ENCODE measurements around the gene DYRK4.
"Not testable (repeated sequence)": the region's sequence is repeated elsewhere in the genome, so short reads cannot be mapped to it uniquely, and the experiment has no call there.

DYRK4 gene, protein sequence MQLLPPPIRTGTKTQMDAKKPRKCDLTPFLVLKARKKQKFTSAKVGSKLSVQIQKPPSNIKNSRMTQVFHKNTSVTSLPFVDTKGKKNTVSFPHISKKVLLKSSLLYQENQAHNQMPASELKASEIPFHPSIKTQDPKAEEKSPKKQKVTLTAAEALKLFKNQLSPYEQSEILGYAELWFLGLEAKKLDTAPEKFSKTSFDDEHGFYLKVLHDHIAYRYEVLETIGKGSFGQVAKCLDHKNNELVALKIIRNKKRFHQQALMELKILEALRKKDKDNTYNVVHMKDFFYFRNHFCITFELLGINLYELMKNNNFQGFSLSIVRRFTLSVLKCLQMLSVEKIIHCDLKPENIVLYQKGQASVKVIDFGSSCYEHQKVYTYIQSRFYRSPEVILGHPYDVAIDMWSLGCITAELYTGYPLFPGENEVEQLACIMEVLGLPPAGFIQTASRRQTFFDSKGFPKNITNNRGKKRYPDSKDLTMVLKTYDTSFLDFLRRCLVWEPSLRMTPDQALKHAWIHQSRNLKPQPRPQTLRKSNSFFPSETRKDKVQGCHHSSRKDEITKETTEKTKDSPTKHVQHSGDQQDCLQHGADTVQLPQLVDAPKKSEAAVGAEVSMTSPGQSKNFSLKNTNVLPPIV

GRCh38 chr12:4562034-4562657 is at the start of gene DYRK4:
Gene DYRK4, plus strand, starts transcription at chr12:4562208. Its CDS starts 38 bp downstream, at chr12:4562246.
- DNase-seq = no peak

DNA sequence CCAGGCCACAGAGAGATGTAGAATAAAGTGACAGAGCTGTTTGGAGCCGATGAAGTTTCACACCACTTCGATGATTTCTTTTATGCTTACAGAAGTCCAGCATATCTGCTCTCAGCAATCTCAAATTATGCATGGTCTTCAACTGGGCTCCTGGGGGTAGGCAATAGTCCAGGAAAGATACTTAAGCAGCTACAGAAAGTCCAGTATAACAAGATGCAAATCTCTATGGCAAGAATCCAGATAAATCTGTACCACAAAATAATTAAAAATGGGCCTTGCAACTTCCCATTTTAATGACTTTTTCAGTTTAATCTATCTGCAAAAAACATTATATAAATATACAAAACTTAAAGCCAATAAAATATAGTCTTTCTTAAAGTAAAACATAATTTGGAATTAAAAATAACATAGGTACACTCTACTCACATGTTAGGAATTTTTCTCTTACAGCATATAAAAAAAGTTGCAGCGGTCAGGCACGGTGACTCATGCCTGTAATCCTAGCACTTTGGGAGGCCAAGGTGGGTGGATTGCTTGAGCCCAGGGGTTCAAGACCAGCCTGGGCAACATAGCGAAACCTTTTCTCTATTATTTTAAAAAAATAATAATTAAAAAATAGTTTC is 43.8 kb upstream of the DYRK4 start:
- no peak for DNase-seq

GRCh38 chr12:4523443-4523842 is 38.6 kb upstream of the DYRK4 start:
- not testable (repeated sequence) for DNase-seq

DNA sequence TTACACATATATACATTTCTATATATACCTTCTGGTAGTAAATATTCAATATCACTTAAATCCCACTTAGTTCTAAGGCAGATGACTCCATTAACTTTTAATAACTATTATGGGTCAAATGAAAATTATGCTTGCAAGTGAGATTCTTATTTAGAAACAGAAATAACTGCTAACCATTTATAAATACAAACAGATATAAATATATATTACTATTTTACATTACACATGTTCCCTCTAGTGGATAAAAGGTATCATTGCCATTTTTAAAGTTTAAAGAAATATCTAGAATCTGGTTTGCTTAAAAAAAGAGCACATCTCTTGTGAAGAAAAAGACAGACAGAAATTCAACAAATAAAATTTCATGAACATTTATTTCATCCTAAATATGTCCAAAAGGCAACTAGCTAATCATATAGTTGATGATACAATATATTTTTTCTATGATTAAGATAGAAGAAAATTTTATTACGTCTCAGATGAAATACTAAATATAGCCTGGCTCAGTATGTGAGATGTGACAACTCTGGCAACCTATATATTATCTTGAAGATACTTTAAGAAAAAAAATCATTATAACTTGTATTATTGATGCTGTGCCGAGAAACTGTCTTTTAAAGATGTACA is 35.0 kb upstream of the DYRK4 start:
- DNase-seq = no peak

- DNase-seq = no peak
Observed at GRCh38 chr12:4530160-4530559, 31.8 kb upstream of the DYRK4 start.

DNA sequence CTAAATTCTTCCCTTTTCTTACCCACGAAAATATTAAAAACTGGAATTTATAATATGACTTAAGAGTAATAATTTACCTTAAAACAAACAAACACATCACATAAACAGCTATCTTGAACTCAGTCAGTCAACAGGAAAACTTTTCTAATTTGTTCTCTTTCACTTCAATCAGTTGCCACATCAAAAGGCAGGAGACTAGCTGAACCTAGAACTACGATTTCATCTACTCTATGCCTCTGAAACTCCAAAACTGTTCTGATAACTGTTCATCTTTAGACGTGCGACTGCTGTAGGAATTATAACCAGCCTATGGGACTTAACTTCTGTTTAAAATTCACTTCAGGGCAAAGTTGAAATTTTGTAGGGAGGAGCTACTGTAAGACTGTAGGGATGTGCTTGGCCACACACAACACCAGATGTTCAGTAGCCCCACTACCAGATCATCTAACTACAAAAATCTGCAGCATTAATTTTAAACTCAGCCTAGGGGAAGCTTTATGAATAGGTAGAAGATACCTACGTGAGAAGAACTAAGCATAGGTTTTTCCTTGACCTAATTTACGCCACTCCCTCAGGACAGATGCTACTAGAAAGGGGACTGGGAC is 30.9 kb upstream of the DYRK4 start:
- DNase-seq = no peak

GRCh38 chr12:4535092-4535491 is 26.9 kb upstream of the DYRK4 start:
- no peak for DNase-seq

DNA sequence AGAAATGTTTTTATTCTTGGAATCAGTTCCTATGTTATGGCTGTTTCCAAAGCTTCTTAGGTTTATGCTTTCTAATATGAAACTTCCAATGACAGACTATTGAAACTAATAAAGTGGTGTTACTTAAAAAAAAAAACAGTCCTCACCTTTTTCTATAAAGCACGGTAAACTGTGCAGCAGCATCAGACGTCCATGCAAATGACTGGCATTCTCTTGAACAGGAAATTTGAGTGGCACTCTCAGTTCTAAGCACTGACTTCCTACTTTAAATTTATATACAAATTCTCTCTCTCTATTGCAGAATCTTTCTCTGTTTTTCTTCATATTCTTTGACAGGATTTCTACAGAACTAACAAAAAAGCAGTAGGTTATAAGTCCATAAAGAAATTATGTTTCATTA is 26.1 kb upstream of the DYRK4 start:
- no peak for DNase-seq

- DNase-seq = no peak
Observed at GRCh38 chr12:4538207-4539160, 23.5 kb upstream of the DYRK4 start, which contains the start of gene RAD51AP1. Gene RAD51AP1, plus strand, starts transcription at chr12:4538890. Its CDS starts 50 bp downstream, at chr12:4538940.

DNA sequence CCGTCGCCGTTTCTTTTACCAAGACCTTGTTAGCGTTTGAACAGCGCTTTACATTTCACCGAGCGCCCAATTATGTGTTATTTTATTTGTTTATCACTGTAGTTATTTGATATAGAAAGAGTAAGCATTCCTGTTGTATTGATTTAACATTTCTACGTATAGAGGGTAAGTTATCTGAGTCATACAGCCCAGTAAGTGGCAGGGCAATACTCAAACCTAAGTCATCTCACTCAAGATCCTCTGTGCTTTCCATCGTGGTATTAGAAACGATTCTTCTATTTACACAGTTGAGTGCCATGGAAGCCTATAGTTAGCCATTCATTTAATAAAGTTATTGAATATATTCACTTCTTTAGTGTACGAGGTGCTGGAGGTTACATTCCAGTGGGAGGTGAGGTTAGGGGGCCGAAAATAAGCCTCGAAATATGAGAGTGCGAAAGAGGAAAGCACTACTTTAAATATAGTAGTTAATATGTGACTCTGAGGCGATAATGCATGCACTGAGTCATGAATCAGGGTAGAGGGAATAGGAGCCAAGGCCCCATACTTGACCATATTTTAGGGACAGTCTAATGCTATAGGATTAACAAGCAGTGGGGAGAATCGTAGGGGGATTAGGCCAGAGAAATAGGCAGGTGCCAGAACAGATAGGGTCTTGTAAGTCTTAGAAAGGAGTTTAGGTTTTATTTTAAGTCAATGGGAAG is 22.7 kb upstream of the DYRK4 start:
- DNase-seq = no peak

- DNase-seq = no peak
Observed at GRCh38 chr12:4540170-4540569, 21.8 kb upstream of the DYRK4 start.

DNA sequence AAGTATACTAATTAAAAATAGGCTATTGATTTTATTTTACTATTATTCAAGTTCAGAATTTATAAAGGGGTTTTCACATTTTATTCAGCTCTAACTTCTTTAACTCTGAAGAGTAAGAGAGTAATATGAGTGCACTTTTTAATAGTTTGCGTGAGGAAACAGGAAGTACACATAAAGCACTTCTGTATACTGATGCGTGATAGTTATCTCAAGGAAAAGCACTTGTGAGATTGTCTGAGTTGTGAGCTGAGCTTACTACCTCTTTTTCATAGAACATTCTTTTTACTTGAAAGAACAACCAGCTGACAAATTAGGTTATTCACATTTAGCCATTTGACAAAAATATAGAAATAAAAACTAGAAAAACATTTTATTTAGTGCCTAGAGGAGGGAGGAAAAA is 21.4 kb upstream of the DYRK4 start:
- no peak for DNase-seq

GRCh38 chr12:4545195-4545594 is 16.8 kb upstream of the DYRK4 start:
- no peak for DNase-seq

- no peak for DNase-seq
Observed at GRCh38 chr12:4552191-4552590, 9.8 kb upstream of the DYRK4 start.

DNA sequence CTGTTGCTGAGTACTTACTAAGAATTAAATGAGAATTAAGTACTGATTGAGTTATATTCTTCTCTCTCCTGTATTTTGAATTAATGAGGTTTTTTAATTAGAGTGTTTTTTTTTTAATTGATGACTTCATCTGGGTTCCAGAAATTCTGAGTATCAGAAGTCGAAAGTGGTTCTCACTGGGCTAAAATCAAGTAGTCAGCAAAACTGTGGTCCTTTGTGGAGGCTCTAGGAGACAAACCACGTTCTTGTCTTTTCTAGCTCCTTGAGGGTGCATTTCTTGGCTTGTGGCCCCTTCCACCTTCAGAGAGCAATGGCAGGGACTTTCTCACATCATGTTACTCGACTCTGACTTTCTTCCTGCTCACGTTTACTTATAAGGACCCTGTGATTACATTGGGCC is 8.1 kb upstream of the DYRK4 start:
- DNase-seq = no peak

DNA sequence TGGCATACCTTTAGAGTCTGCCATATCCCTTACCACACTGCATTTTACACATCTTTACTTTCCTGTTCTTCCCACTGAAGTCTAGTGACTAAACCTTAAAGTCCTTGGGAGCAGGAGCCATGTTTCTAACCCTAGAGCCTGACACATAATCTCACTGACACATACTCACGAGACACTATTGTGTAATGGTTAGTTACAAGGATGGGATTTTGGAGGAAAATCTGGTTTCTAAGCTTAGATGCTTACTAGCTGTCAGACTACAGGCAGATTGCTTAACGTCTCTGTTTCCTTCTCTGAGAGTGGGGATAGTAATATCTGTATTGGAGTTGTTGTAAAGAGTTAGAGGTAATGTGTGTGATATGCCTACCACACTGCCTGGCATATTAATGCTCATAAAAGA is 6.2 kb upstream of the DYRK4 start:
- no peak for DNase-seq

- DNase-seq = no peak
Observed at GRCh38 chr12:4556735-4557530, 5.1 kb upstream of the DYRK4 start.

DNA sequence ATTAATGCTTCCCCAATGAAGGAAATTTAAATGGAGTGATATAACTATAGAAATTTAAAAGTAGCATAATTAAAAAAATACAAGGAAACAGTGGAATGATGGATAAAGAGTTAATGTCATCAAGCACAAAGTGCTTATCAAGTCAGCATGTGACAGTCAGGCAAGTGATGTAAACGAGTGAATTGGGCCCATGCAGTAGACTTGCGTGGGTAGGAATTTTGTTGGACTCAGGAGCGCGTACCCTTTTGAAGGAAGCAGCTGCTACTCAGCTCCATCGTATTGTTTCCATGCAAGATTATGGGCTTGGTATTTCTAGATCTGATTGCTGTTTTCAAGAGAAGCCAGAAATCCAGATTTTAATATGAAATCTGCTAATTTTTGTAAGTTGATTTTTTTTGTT is 4.4 kb upstream of the DYRK4 start:
- DNase-seq = no peak

DNA sequence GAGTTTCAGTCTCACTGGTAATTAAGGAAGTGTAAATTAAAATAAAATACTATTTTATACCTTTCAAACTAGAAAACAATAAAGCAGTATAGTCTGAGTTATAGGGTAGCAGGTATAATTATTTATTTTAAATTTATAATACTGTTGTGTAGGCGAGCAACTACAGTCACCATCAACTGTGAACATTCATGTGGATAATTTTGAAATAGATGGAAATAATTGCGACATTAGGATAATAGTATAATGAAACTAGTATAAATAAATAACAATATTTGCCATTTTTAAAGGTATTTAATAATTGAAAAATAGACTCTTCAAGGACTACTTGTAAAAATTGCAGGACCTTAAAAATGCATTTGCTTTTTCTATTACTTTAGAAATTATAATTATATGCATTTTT is 3.8 kb upstream of the DYRK4 start:
- no peak for DNase-seq

DNA sequence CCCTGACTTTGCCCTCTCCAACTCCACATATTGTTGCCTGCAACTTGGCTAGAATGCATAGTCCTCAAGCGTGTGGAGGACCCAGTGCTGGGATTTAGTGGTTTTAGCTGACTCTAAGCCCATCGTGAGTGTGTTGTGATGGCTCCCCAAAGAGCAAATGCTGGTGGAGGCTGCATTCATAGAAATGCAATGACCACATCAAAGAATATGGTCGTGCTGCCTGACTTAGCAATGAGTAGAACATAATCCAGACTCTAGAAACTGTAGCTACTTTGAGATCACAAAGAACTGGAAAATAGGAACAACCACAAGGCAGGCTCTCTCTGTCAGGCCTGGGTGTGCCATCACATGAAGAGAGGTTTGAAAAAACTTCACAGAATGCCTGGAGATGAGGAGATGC is 1.3 kb downstream of the DYRK4 start:
- no peak for DNase-seq
